A172 (cell line): ENCODE results near the gene IRAK1BP1. TPM values are rescaled to one million over a fixed set of nuclear protein-coding genes. Genes with fewer than 3 reads are reported as not detected.
A peak's percentile ranks its signal among the peaks of the same experiment; 100 is the strongest.
"Not testable (repeated sequence)": the region's sequence is repeated elsewhere in the genome, so short reads cannot be mapped to it uniquely, and the experiment has no call there.

Source experiments
- DNase-seq: peaks from one replicate; pipeline ENCODE4 v3.0.0-alpha.2; 2015; ENCODE audit warnings: low spot score
- total RNA-seq: library from RNA; depleted of rRNA; stranded (reverse); fragments of >200 nt; shearing (Covaris generic); gene quantifications from 2 replicates; pipeline ENCODE4 v1.2.3, GENCODE V29; 2014; rRNA removed

IRAK1BP1 gene
- total RNA-seq, 1 experiment from 2014 or later: 6.5 TPM

DNA sequence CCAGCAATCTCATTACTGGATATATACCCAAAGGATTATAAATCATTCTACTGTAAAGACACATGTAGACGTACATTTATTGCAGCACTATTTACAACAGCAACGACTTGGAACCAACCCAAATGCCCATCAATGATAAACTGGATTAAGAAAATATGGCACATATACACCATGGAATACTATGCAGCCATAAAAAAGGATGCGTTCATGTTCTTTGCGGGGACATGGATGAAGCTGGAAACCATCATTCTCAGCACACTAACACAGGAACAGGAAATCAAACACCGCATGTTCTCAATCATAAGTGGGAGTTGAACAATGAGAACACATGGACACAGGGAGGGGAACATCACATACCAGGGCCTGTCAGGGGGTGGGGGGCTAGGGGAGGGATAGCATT lies 22.6 kb downstream of the IRAK1BP1 start:
- DNase-seq: not testable (repeated sequence)

- DNase-seq: no peak
Measured at GRCh38 chr6:78896227-78896626, 28.9 kb downstream of the IRAK1BP1 start.

DNA sequence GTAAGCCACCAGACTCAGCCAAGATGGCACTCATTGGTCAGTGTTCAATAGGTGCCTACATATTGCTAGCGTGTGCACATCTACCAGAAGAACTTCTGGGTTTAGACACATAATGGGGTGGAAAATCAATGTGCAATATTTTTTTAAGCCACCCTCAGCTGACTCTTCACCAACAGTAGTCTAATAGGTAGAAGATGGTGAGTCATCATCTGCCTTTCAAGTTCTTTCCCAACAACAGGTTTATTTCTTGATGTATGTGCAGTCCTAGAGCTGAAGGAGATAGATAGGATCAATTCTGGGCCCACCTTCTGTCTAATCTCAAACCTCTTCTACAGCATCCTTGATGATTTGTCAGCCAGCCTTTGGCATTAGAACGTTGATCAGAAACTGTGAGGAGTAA lies 41.3 kb downstream of the IRAK1BP1 start:
- DNase-seq: no peak

DNA sequence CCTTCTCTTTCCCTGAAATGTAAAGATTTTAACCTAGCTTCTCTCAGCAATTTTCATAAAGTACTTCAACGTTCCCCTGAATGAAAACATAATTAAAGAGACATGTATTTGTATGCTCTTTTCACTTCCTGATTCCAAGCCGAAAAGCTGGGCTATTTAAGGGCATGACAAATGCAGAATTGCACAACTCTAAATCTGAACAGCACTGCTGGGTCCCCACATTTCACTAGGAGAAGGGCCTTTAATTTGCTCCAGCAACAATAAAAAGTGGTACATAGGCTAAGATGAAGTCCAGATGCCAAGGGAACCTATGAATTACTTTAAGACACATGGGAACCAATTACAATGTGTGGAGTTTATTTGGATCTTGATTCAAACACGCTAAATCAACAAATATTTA lies 42.0 kb downstream of the IRAK1BP1 start:
- DNase-seq: no peak

DNA sequence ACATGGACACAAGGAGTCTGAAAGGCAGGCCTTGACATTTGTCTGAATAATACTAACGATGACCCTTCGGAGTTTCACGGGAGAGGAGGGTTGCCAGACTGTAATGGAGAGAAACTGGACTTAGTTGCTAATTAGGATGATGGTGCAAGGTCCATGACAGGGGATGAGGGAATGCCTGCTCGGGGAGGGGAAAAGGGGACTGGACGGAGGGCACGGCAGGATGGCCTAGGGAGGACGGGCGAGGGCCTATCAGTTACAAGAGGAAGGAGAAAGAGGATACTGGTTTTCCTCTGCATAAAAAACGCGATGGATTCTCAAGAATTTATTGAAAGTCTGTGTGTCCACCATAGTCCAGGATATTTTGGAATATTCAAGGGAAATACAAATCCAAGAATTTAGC lies 42.7 kb downstream of the IRAK1BP1 start:
- DNase-seq: no peak

- no peak for DNase-seq
Measured at GRCh38 chr6:78910591-78911171, 43.3 kb downstream of the IRAK1BP1 start.

GRCh38 chr6:78911218-78911940 lies 44.0 kb downstream of the IRAK1BP1 start:
- no peak for DNase-seq

DNA sequence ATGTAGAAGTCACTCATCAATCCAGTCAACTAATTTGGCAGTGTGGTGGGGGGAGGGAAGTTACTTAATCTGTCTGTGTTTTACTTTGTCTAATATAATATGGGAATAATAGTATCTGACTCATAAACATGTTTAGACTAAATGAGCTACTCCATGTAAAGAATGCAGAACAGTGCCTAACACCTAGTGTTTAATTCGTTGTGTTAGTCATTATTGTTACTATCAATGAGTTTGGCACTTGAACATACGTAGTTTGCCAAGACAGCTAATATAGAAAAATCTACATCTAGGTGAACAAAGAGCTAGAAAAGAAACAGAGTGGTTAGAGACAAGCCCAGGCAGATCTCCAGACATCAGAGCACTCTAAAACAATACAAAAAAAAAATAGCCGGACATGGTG lies 49.1 kb downstream of the IRAK1BP1 start:
- DNase-seq: no peak

GRCh38 chr6:78917788-78918187 lies 50.4 kb downstream of the IRAK1BP1 start:
- no peak for DNase-seq

DNA sequence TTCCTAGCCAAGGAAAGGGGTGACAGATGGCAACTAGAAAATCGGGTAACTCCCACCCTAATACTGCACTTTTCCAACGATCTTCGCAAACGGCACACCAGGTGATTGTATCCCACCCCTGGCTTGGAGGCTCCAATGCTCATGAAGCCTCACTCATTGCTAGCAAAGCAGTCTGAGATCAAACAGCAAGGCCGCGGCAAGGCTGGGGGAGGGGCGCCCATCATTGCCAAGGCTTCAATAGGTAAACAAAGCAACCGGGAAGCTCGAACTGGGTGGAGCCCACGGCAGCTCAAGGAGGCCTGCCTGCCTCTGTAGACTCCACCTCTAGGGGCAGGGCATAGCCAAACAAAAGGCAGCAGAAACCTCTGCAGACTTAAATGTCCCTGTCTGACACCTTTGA lies 53.8 kb downstream of the IRAK1BP1 start:
- not testable (repeated sequence) for DNase-seq

- no peak for DNase-seq
Measured at GRCh38 chr6:78925317-78925716, 58.0 kb downstream of the IRAK1BP1 start.

- no peak for DNase-seq
Measured at GRCh38 chr6:78935553-78935952, 68.2 kb downstream of the IRAK1BP1 start.

GRCh38 chr6:78936515-78936914 lies 69.2 kb downstream of the IRAK1BP1 start:
- no peak for DNase-seq

DNA sequence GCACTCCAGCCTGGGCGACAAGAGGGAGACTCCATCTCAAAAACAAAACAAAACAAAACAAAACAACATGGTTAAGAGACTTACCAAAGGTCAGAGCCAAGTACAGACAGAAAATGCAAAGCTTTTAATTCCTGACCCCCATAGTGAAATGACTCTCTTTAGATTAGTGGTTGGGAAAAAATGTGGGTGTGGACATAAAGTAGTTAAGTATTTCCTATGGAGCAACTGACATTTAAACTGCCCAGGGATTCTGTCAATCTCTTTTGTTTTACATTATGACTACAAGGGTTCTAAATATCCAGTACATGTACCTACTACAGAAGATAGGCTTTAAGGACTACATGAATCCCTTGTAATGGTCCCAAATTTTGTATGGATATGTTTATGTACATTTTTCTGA lies 75.1 kb downstream of the IRAK1BP1 start:
- peak; percentile 8 for DNase-seq

DNA sequence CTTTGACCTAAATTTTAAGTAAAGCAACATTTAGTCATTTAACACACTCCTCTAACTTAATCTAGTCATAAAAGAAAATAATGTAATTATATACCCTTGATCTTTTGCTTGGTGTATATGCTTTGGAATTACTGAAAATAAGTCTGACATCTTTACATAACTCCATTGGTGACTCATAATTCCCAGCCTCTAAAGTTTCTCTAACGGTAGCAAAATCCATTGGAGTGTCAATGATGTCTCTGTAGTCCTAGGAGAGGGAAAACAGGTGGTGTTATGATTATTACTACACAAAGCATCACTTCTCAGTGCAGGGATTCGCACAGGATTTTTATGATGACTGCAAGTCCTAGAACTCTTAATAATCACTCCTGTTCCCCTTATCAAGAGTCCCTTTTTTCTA lies 80.2 kb downstream of the IRAK1BP1 start:
- no peak for DNase-seq

DNA sequence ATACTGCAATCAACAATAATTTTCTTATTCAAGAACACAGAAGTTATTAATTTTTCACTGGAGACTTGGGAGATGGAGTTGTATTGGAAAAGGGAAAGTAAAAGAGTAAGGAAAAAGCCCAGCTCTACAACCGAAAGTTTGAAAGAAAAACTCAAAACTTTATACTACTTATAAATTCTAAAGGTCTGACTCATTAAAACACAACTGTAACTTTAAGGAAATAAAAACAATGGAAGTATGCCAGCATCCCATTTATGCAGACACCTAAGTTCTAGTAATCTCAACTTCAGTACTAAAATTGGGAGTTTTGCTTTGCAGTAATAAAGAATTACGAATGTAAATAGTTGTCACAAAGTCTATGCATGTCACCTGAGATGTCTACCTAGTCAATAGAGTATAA lies 80.6 kb downstream of the IRAK1BP1 start:
- DNase-seq: peak; percentile 57

DNA sequence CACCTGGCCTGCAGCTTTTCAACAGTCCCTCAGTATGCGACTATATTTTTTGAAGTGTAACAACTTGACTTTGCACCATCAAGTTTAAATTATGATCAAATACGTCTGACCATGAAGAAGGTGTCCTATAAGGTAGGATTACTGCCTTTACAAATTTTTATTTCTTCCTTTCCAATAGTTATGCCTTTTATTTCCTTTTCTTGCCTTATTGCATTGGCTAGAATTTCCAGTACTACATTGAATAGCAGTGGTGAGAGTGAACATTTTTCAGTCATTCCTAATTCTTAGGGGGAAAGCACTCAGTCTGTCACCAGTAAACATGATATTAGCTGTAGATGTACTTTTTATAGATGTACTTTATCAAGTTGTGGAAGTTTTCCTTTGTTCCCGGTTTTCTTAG lies 81.4 kb downstream of the IRAK1BP1 start:
- no peak for DNase-seq

- DNase-seq: no peak
Measured at GRCh38 chr6:78952362-78952761, 85.0 kb downstream of the IRAK1BP1 start.

Other genes starting within 250 kb of the IRAK1BP1 start
- 21.8 and 24.5 TPM in 2 replicates for gene PHIP, start 210.7 kb downstream of the IRAK1BP1 start, total RNA-seq